ENCODE results near the gene GRIK4. TPM values are rescaled to one million over a fixed set of nuclear protein-coding genes. Genes with fewer than 3 reads are reported as not detected.

GRIK4 gene
- total RNA-seq, 2 experiments from 2014 or later: not detected

DNA sequence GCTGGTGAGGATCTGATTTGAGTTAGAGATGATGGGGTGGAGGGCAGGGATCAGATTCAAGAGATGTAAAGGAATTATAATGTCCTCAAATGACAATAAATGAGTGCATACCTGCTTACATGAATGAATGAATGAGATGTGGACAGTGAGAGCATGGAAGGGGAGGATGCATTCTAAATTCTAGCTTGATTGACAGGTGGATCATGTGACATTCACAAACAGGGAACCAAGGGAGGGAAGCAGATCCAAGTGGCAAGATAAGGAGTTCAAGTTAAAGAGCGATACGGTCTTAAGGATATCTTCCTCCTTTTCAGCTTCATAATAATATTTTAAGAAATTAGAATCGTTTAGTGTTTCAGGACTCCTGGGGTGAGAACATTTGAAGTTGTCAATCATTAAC lies 341.9 kb downstream of the GRIK4 start:
- Histone ChIP-seq H3K27ac (ENCODE audit: low read depth in 1 of 2, low read length in 2 of 2) (no peak overlapping the region), H3K9me3 (ENCODE audit: control insufficient read depth in 1 of 2, insufficient read depth in 1 of 2, low read length in 2 of 2) (no peaks in the 10 kb centered on the region), H3K4me3 (ENCODE audit: low read length) (no peak overlapping the region), H3K27me3 (ENCODE audit: control insufficient read depth in 1 of 2, insufficient read depth in 2 of 2, low read length in 2 of 2) (no peaks in the 10 kb centered on the region), H3K4me1 (ENCODE audit: insufficient read depth, low read length) (no peaks in the 10 kb centered on the region), H3K36me3 (ENCODE audit: insufficient read depth, low read length) (no peaks in the 10 kb centered on the region)
- H3K4me1 Mint-ChIP-seq (ENCODE audit: low read depth): no peaks in the 10 kb centered on the region
- CTCF ChIA-PET: no interaction called here
- H3K27me3 Mint-ChIP-seq: peaks cover 3% of the 10 kb centered on the region
- H3K27ac Mint-ChIP-seq: no peak overlapping the region
- DNase-seq: no peak
- no peaks in the 10 kb centered on the region for H3K9me3 Mint-ChIP-seq
- intact Hi-C loops (cut with DNase I, micrococcal nuclease): no loop called here
- POLR2A ChIA-PET: no interaction called here
- TF ChIP-seq, protein P1, sequence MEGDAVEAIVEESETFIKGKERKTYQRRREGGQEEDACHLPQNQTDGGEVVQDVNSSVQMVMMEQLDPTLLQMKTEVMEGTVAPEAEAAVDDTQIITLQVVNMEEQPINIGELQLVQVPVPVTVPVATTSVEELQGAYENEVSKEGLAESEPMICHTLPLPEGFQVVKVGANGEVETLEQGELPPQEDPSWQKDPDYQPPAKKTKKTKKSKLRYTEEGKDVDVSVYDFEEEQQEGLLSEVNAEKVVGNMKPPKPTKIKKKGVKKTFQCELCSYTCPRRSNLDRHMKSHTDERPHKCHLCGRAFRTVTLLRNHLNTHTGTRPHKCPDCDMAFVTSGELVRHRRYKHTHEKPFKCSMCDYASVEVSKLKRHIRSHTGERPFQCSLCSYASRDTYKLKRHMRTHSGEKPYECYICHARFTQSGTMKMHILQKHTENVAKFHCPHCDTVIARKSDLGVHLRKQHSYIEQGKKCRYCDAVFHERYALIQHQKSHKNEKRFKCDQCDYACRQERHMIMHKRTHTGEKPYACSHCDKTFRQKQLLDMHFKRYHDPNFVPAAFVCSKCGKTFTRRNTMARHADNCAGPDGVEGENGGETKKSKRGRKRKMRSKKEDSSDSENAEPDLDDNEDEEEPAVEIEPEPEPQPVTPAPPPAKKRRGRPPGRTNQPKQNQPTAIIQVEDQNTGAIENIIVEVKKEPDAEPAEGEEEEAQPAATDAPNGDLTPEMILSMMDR (IDR thresholded peaks at IDR 0.05): no peak
- no peak for ATAC-seq (ENCODE audit: poor library complexity)
- H3K36me3 Mint-ChIP-seq (ENCODE audit: low read depth): no peaks in the 10 kb centered on the region
- H3K4me3 Mint-ChIP-seq: no peak overlapping the region

GRCh38 chr11:120854988-120855387 lies 343.4 kb downstream of the GRIK4 start:
- Mint-ChIP-seq H3K9me3 (no peaks in the 10 kb centered on the region), H3K4me3 (no peak overlapping the region), H3K27me3 (peaks cover 4% of the 10 kb centered on the region), H3K36me3 (ENCODE audit: low read depth) (no peaks in the 10 kb centered on the region), H3K27ac (no peak overlapping the region), H3K4me1 (ENCODE audit: low read depth) (no peaks in the 10 kb centered on the region)
- H3K36me3 ChIP-seq (ENCODE audit: insufficient read depth, low read length): no peaks in the 10 kb centered on the region
- TF ChIP-seq, protein P1 (IDR thresholded peaks at IDR 0.05): no peak
- intact Hi-C loops (cut with DNase I, micrococcal nuclease): no loop called here
- no peak for ATAC-seq (ENCODE audit: poor library complexity)
- ChIA-PET CTCF (no interaction called here), POLR2A (no interaction called here)
- no peaks in the 10 kb centered on the region for H3K27me3 ChIP-seq (ENCODE audit: control insufficient read depth in 1 of 2, insufficient read depth in 2 of 2, low read length in 2 of 2)
- H3K4me1 ChIP-seq (ENCODE audit: insufficient read depth, low read length): no peaks in the 10 kb centered on the region
- H3K4me3 ChIP-seq (ENCODE audit: low read length): no peak overlapping the region
- no peaks in the 10 kb centered on the region for H3K9me3 ChIP-seq (ENCODE audit: control insufficient read depth in 1 of 2, insufficient read depth in 1 of 2, low read length in 2 of 2)
- H3K27ac ChIP-seq (ENCODE audit: low read depth in 1 of 2, low read length in 2 of 2): no peak overlapping the region
- DNase-seq: no peak

GRCh38 chr11:120857508-120857907 lies 346.0 kb downstream of the GRIK4 start:
- H3K27me3 Mint-ChIP-seq: peaks cover 10% of the 10 kb centered on the region
- no peak overlapping the region for H3K27ac Mint-ChIP-seq
- no peaks in the 10 kb centered on the region for H3K4me1 Mint-ChIP-seq (ENCODE audit: low read depth)
- no peak overlapping the region for H3K4me3 Mint-ChIP-seq
- no peaks in the 10 kb centered on the region for H3K36me3 Mint-ChIP-seq (ENCODE audit: low read depth)
- Histone ChIP-seq H3K36me3 (ENCODE audit: insufficient read depth, low read length) (no peaks in the 10 kb centered on the region), H3K27me3 (ENCODE audit: control insufficient read depth in 1 of 2, insufficient read depth in 2 of 2, low read length in 2 of 2) (no peaks in the 10 kb centered on the region), H3K4me3 (ENCODE audit: low read length) (no peak overlapping the region), H3K27ac (ENCODE audit: low read depth in 1 of 2, low read length in 2 of 2) (no peak overlapping the region), H3K9me3 (ENCODE audit: control insufficient read depth in 1 of 2, insufficient read depth in 1 of 2, low read length in 2 of 2) (no peaks in the 10 kb centered on the region), H3K4me1 (ENCODE audit: insufficient read depth, low read length) (no peaks in the 10 kb centered on the region)
- H3K9me3 Mint-ChIP-seq: no peaks in the 10 kb centered on the region
- ChIA-PET POLR2A (no interaction called here), CTCF (no interaction called here)
- ATAC-seq (ENCODE audit: poor library complexity): no peak
- TF ChIP-seq, protein P1 (IDR thresholded peaks at IDR 0.05): no peak
- DNase-seq: no peak
- intact Hi-C loops (cut with DNase I, micrococcal nuclease): no loop called here

Measured in CD4-positive, alpha-beta T cell (primary cell).